Tibial nerve (tissue), 4 donors: ENCODE data around the gene ENTR1.

Experiments
- EP300 ChIP-seq, 2 donors: sonication (generic); formaldehyde crosslinking; IDR thresholded peaks; one replicate each; pipeline ENCODE4 v1.6.1; 2017; ENCODE audit warnings: antibody characterized with exemption in 2 of 2, mild to moderate bottlenecking in 1 of 2
- POLR2A ChIP-seq, 2 donors: fragments of 450-650 bp; IDR thresholded peaks; one replicate each; pipeline ENCODE4 v1.6.1; 2017; ENCODE audit warnings: antibody characterized with exemption in 2 of 2, mild to moderate bottlenecking in 2 of 2, moderate library complexity in 2 of 2
- TF ChIP-seq, protein P1 (sequence below), 5 experiments: fragments of 200-600 bp in 3 of 5; fragments of 450-650 bp in 2 of 5; sonication (generic) in 3 of 5; IDR thresholded peaks; one replicate each; pipeline ENCODE4 v1.5.1; 2016 to 2019; ENCODE audit warnings: antibody characterized with exemption in 5 of 5, mild to moderate bottlenecking in 3 of 5, moderate library complexity in 2 of 5

DNA sequence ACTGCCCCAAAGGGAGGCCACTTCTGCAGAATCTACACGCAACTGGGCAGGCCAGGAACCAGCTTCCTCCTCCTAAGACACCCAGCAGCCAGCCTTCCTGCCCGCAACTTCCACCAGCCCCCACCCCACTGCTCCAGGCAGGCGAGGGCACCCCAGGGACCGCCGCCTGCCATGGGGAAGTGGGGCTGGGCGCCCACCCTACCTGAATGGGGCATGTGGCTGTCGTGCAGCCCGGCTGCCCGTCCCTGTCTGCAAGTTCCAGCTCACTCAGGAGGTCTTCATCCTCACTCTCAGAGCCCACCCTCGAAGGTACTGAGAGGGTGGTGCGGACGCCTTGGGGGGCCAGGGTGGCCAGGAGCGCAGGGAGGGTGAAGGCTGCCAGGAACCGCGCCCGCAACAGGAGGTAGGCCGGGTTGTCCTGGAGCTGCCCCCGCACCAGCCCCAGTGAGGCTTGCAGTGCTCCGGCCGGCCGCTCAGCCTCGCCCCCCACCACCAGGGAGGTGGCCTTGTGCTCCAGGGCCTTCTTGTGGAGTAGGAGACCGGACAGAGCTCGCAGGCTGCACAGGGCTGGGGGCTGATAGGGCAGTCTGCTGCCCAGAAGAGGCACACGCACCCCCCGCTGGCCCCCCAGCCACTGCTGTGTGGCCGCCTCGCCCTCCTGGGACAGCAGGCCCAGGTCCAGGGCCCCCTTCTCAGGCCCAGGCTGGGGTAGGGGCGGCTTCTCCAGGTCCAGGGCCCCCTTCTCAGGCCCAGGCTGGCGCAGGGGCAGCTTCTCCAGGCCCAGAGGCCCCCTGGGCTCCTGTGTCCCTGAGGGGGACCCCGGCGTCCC, 32.9 kb downstream of the ENTR1 start:
- TF ChIP-seq, protein P1, sequence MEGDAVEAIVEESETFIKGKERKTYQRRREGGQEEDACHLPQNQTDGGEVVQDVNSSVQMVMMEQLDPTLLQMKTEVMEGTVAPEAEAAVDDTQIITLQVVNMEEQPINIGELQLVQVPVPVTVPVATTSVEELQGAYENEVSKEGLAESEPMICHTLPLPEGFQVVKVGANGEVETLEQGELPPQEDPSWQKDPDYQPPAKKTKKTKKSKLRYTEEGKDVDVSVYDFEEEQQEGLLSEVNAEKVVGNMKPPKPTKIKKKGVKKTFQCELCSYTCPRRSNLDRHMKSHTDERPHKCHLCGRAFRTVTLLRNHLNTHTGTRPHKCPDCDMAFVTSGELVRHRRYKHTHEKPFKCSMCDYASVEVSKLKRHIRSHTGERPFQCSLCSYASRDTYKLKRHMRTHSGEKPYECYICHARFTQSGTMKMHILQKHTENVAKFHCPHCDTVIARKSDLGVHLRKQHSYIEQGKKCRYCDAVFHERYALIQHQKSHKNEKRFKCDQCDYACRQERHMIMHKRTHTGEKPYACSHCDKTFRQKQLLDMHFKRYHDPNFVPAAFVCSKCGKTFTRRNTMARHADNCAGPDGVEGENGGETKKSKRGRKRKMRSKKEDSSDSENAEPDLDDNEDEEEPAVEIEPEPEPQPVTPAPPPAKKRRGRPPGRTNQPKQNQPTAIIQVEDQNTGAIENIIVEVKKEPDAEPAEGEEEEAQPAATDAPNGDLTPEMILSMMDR (IDR thresholded peaks at IDR 0.05): no peak
- TF ChIP-seq EP300 (IDR thresholded peaks at IDR 0.05): no peak
- TF ChIP-seq POLR2A (IDR thresholded peaks at IDR 0.05): no peak
